Ectodermal cell (in vitro differentiated cells): ENCODE measurements around the gene EIF4E1B. TPM values are rescaled to one million over a fixed set of nuclear protein-coding genes. Genes with fewer than 3 reads are reported as not detected.
"Not testable (repeated sequence)": the region's sequence is repeated elsewhere in the genome, so short reads cannot be mapped to it uniquely, and the experiment has no call there.

ENCODE experiments used
- H3K27ac ChIP-seq: 2 replicates; pipeline ENCODE4 v1.7.0; 2013; ENCODE audit warnings: mild to moderate bottlenecking, low read depth, low read length; ENCODE audit not compliant: insufficient read depth, poor library complexity, severe bottlenecking
- H3K27me3 ChIP-seq: 2 replicates; pipeline ENCODE4 v1.7.0; 2013; ENCODE audit warnings: mild to moderate bottlenecking, low read length; ENCODE audit not compliant: insufficient read depth, control insufficient read depth, poor library complexity, severe bottlenecking
- H3K36me3 ChIP-seq: one replicate; pipeline ENCODE4 v1.7.0; 2013; ENCODE audit warnings: low read length; ENCODE audit not compliant: control insufficient read depth, insufficient read depth
- H3K4me1 ChIP-seq: one replicate; pipeline ENCODE4 v1.7.0; 2013; ENCODE audit warnings: low read length; ENCODE audit not compliant: control insufficient read depth, insufficient read depth
- H3K4me3 ChIP-seq: 2 replicates; pipeline ENCODE4 v1.7.0; 2013; ENCODE audit warnings: low read depth, low read length, control low read depth; ENCODE audit not compliant: insufficient read depth
- H3K9me3 ChIP-seq: 2 replicates; pipeline ENCODE4 v1.7.0; 2013; ENCODE audit warnings: mild to moderate bottlenecking, low read length, moderate library complexity; ENCODE audit not compliant: control insufficient read depth
- WGBS, 2 experiments: methylation state at CpG; one replicate each; pipeline ENCODE4 v1.1.7; 2013; ENCODE audit warnings: missing lambda C conversion rate in 2 of 2; 5-methylcytosine and 5-hydroxymethylcytosine counted together
- polyA plus RNA-seq, 4 experiments: library from polyadenylated mRNA; stranded (reverse); fragments of 50-300 nt; gene quantifications; one replicate each; pipeline ENCODE4 v1.2.3, GENCODE V29; 2013

EIF4E1B gene
- not detected for polyA plus RNA-seq (2013, experiment 1 of 4)
- polyA plus RNA-seq (2013, experiment 2 of 4): 0.18 TPM
- polyA plus RNA-seq (2013, experiment 3 of 4): not detected
- not detected for polyA plus RNA-seq (2013, experiment 4 of 4)

DNA sequence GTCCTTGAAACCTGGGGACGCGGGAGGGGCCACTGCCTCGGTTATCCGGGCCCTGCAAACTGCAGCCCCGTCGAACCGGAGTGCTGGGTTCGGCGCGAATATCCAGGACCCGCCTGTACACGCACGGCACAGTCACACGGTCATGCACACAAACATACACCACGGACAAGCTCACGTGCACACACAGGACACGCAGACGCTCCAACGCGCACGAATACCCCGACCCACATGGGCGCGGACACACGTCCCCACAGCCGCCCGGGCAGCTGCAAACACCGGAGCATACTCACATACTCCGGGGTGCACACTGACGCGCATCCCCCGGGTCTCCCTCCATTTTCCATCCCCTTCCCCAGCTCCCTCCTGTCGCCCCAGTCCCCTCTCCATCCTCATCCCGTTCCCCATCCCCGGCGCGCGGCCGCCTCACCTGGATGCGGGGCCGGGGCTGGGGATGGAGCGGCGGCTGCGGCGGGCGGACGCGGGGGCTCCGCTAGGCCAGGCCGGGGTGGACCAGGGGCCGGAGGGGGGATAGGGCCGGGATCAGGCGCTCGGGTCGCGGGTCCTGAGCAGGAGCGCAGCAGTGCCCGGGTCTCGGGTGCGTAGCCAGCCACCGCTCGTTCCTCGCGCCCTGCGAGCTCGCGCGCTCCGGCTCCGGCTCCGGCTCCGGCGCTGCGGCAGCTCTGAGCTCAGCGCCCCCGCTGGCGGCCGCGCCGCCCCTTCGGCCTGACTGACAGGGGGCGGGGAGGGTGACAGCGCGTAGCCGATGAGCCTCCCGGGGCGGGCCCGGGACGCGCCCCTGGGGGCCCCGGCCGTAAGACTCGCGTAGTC lies at the start of gene EIF4E1B, which contains the start of gene SNCB:
Gene EIF4E1B (plus strand): TSS at position 823 of the 828 bp plus-strand sequence. CDS start 12,113 bp downstream, outside the sequence.
Gene SNCB (minus strand): TSS at position 682 of the 828 bp plus-strand sequence. CDS start 880 bp downstream, outside the sequence.
- 0% methylated on average over 94 of the region's 94 CpGs for WGBS, 2 experiments
- no peaks in the 10 kb centered on the region for H3K9me3 ChIP-seq
- H3K36me3 ChIP-seq: no peaks in the 10 kb centered on the region
- peaks cover 70% of the 10 kb centered on the region for H3K27me3 ChIP-seq
- H3K4me1 ChIP-seq: peaks cover 28% of the 10 kb centered on the region
- no peak within 1 kb of the TSS for H3K27ac ChIP-seq
- peak within 1 kb of the TSS; percentile 44 for H3K4me3 ChIP-seq

GRCh38 chr5:176581361-176581760 lies 49.1 kb upstream of the EIF4E1B start:
- Histone ChIP-seq H3K27ac (no peak overlapping the region), H3K36me3 (no peaks in the 10 kb centered on the region), H3K27me3 (no peaks in the 10 kb centered on the region), H3K9me3 (no peaks in the 10 kb centered on the region), H3K4me3 (no peak overlapping the region), H3K4me1 (no peaks in the 10 kb centered on the region)
- WGBS, 2 experiments: 92 to 93% methylated on average over 12 of the region's 12 CpGs

GRCh38 chr5:176583076-176583475 lies 47.4 kb upstream of the EIF4E1B start:
- no peak overlapping the region for H3K4me3 ChIP-seq
- WGBS, 2 experiments: 84 to 89% methylated on average over 4 of the region's 4 CpGs
- H3K27ac ChIP-seq: no peak overlapping the region
- H3K36me3 ChIP-seq: no peaks in the 10 kb centered on the region
- H3K27me3 ChIP-seq: no peaks in the 10 kb centered on the region
- H3K4me1 ChIP-seq: no peaks in the 10 kb centered on the region
- H3K9me3 ChIP-seq: no peaks in the 10 kb centered on the region

DNA sequence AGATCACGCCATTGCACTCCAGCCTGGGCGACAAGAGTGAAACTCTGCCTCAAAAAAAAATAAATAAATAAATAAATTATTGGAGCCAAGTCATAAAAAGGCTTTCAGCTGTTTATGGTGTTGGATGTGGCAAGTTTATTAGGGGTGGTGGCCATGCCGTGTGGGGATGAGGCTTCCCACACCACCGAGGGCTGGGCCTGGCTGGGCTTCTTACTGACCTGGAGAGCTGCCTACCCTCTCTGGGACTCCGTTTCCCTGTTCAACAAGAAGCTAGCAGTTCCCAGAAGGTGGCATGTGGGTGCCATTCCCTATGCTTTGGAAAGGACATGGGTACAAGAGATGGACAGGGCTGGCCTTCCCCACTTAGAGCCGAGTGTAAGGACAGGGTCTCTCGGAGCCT lies 43.1 kb upstream of the EIF4E1B start:
- no peaks in the 10 kb centered on the region for H3K4me1 ChIP-seq
- 89 to 93% methylated on average over 6 to 7 of the region's 7 CpGs for WGBS, 2 experiments
- H3K9me3 ChIP-seq: no peaks in the 10 kb centered on the region
- no peak overlapping the region for H3K27ac ChIP-seq
- no peak overlapping the region for H3K4me3 ChIP-seq
- H3K36me3 ChIP-seq: no peaks in the 10 kb centered on the region
- no peaks in the 10 kb centered on the region for H3K27me3 ChIP-seq

DNA sequence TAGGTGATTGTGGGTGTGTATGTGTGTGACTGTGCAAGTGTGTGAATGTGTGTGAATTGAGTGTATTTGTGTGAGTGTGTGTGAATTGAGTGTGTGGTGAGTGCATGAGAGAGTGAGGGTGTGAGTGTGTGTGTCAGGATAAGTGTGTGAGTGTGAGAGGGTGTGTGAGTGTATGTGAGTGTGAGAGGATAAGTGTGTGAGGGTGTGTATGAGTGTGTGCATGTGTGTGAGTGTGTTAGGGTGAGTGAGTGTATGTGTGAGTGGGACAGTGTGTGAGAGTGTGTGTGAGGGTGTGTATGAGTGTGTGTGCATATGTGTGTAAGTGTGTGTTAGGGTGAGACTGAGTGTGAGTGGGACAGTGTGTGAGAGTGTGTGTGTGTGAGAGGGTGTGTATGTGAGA lies 42.2 kb upstream of the EIF4E1B start:
- Histone ChIP-seq H3K36me3 (no peaks in the 10 kb centered on the region), H3K9me3 (no peaks in the 10 kb centered on the region), H3K27me3 (no peaks in the 10 kb centered on the region), H3K4me1 (no peaks in the 10 kb centered on the region), H3K27ac (no peak overlapping the region), H3K4me3 (no peak overlapping the region)

DNA sequence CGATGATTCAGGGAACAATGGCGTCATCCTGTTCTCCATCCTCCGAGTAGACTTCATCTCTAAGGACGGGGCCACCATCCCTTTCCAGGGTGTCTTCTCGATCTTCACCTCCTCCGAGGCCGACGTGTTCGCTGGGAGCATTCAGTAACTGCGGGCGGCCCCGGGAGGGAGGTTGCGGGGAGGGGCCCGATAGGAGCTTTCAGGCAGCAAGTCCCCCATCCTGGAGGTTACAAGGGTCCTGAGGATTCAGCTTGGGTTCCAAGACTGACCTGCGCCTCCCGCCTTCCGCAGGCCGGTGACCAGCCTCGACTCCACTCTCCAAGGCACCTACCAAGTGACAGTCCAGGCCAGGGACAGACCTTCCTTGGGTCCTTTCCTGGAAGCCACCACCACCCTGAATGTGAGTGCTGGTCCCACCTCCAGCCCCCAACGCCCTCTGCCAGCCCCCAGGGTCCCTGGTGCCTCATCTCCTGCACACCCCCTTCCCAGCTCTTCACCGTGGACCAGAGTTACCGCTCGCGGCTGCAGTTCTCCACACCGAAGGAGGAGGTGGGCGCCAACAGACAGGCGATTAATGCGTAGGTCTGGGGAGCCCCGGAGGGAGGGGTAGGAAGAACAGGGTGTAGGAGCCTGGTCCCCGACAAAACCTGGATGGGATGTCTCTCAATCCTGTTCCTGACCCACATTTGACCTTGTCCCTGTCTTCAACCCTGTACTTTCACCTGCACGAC lies 41.3 kb upstream of the EIF4E1B start:
- H3K4me3 ChIP-seq: no peak overlapping the region
- H3K4me1 ChIP-seq: no peaks in the 10 kb centered on the region
- H3K27me3 ChIP-seq: no peaks in the 10 kb centered on the region
- no peaks in the 10 kb centered on the region for H3K9me3 ChIP-seq
- H3K27ac ChIP-seq: no peak overlapping the region
- no peaks in the 10 kb centered on the region for H3K36me3 ChIP-seq
- 92 to 93% methylated on average over 31 of the region's 31 CpGs for WGBS, 2 experiments

GRCh38 chr5:176590035-176590717 lies 40.3 kb upstream of the EIF4E1B start:
- H3K27me3 ChIP-seq: no peaks in the 10 kb centered on the region
- 86 to 89% methylated on average over 17 of the region's 17 CpGs for WGBS, 2 experiments
- no peaks in the 10 kb centered on the region for H3K4me1 ChIP-seq
- no peaks in the 10 kb centered on the region for H3K9me3 ChIP-seq
- H3K27ac ChIP-seq: no peak overlapping the region
- no peak overlapping the region for H3K4me3 ChIP-seq
- no peaks in the 10 kb centered on the region for H3K36me3 ChIP-seq

DNA sequence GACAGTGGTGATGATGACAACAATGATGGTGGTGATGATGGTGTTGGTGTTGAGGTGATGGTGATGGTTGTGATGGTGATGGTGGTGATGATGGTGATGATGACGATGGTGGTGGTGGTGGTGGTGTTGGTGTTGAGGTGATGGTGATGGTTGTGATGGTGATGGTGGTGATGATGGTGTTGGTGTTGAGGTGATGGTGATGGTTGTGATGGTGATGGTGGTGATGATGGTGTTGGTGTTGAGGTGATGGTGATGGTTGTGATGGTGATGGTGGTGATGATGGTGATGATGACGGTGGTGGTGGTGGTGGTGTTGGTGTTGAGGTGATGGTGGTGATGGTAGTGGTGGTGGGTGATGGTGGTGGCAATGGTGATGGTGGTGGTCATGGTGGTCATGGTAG lies 38.8 kb upstream of the EIF4E1B start:
- not testable (repeated sequence) for H3K9me3 ChIP-seq, H3K4me1 ChIP-seq, H3K27me3 ChIP-seq, H3K4me3 ChIP-seq, H3K36me3 ChIP-seq, H3K27ac ChIP-seq
- 63 to 68% methylated on average over 2 of the region's 2 CpGs for WGBS, 2 experiments

- Histone ChIP-seq H3K27ac (no peak overlapping the region), H3K4me1 (no peaks in the 10 kb centered on the region), H3K4me3 (no peak overlapping the region)
Observed at GRCh38 chr5:176592573-176592972, 37.9 kb upstream of the EIF4E1B start.

More at GRCh38 chr5:176592573-176592972, 37.9 kb upstream of the EIF4E1B start:
- H3K27me3 ChIP-seq: no peaks in the 10 kb centered on the region
- 89 to 98% methylated on average over 3 of the region's 3 CpGs for WGBS, 2 experiments
- H3K9me3 ChIP-seq: no peaks in the 10 kb centered on the region
- H3K36me3 ChIP-seq: no peaks in the 10 kb centered on the region
